GM18858 (cell line): Measurements from ENCODE around the gene ITGB5.

Source experiments
- ATAC-seq: cut with Tn5 transposase; IDR thresholded peaks from one replicate; pipeline ENCODE4 v1.9.1; 2021; ENCODE audit not compliant: unreplicated experiment

The ITGB5 gene

GRCh38 chr3:124895756-124896155, 8.6 kb upstream of the ITGB5 start:
- no peak for ATAC-seq

GRCh38 chr3:124893526-124893925, 6.4 kb upstream of the ITGB5 start:
- no peak for ATAC-seq

- ATAC-seq, result no peak
Measured at GRCh38 chr3:124890573-124891190, 3.5 kb upstream of the ITGB5 start.

GRCh38 chr3:124888482-124889441, 1.6 kb upstream of the ITGB5 start:
- ATAC-seq, result no peak

- ATAC-seq, result no peak
Measured at GRCh38 chr3:124887932-124888298, 750 bp upstream of the ITGB5 start.

DNA sequence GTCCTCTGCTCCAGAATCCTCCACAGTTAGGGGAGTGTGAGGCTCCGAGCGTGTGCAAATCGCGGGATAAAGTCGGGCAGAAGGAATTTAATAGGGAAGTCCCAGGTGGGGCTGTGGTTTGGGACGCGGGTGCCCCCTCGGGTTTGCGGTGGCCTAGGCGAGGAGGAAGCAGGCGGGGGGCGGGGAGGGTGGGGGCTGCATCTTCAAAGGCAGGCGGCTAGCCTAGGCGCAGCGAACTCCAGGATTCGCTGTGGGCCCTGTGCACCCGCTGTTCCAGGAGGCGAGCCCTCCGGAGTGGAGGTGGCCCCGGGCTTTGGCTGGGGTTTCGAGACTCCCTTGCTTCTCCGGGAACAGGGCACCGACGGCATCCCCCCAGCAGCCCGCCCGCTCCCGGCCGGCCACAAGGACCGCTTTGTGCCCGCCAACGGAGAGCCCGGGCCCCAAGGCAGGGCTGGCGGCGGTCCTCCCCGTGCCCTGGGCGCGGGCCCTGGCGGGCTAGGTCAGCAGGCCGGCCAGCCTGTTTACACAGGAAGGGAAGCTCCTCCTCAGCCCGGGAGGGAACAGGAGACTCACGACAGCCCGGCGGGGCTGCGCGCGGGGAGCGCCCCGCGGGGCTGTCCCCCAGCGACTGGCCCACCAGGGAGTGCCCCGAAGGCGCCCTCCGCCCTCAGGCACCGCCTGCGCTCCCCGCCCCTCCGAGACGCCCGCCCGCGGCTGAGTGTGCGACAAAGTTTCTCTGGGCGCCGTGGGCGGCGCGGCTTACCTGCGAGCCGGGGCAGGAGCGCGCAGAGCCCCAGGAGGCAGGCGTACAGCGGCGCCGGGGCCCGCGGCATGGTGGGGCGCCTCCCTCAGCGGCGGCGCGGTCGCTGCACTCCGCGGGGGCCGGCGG, 753 bp downstream of the ITGB5 start:
- peak; percentile 50 for ATAC-seq

GRCh38 chr3:124885466-124886167, 1.5 kb downstream of the ITGB5 start:
- no peak for ATAC-seq

GRCh38 chr3:124884474-124885101, 2.6 kb downstream of the ITGB5 start:
- ATAC-seq, result no peak

DNA sequence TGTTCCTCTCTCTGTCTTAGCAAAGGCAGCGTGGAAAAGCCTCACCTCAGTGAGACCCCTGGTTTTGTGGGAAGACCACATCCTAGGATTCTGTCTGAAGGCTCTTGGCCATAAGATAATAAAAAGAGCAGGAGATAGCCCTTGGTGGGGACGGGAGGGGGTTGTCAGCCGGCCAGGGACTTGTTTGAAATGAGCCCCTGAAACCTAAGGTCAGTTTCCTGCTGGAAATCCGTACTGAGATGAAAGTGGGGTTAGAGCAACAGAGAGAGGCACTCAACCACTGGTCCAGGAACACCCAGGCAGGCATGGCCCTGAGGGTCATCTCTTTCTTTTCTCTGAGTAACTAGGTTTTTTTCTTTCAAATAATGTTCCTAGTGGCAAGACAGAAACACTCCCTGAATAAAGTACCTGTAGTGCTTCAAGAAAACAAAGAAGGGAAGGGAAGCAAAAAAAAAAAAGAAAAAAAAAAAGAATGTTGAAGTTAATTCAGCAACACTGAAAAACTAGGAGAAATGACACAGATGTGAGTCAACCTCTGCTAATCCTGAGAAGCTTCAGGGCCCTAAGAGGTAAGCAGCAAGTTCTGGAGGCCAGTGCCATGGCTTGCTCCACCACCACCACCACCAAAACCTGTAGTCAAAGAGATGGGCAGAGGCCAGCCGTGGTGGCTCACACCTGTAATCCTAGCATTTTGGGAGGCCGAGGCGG, 3.2 kb downstream of the ITGB5 start:
- no peak for ATAC-seq

- no peak for ATAC-seq
Measured at GRCh38 chr3:124882816-124883747, 4.1 kb downstream of the ITGB5 start.

DNA sequence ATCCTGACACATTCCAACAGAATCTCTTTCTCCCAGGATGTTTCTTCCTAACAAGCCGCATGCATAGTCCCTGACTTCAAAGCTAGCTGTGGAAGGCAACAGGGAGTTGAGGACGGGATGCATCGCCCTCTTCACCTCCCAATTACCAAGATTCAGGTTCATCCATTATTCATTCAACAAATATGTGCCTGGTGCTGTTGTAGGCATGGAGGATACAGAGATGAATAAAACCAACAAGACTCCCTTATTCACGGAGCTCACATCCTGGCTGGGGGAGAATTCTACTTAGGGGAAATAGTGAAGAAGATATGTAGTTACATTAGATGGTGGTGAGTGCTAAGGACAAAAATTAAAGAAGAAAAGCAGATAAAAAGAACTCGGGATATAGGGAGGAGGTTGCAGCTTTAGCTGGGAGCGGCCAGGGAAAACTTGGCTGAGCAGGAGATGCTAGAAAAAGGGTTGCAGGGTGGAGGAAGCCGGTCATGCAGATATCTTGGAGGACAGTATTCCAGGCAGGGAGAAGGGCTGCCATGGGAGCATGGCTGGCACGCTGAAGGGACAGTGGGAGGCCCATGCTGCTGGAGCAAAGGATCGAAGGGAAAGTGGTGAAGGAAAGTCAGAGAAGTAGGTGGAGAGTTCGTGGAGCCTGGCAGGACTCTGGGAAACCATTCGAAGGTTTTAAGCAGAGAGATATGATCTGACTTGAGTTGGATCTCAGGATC, 5.0 kb downstream of the ITGB5 start:
- no peak for ATAC-seq

DNA sequence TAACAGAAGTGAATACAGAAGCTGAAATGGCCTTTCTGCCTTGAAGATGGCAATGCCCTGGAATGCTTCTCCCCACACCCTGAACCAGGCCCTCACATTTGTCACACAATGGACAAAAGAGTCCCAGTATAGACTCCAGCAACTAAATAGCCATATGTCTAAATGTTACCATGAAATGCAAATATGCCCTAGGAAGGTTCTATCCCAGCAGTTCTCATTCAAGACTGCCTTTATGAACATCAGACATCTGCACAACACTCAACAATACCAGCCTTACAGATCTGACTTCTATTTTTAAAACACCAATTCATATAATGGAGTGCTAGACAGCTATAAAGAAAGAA, 7.9 kb downstream of the ITGB5 start:
- ATAC-seq, result no peak

DNA sequence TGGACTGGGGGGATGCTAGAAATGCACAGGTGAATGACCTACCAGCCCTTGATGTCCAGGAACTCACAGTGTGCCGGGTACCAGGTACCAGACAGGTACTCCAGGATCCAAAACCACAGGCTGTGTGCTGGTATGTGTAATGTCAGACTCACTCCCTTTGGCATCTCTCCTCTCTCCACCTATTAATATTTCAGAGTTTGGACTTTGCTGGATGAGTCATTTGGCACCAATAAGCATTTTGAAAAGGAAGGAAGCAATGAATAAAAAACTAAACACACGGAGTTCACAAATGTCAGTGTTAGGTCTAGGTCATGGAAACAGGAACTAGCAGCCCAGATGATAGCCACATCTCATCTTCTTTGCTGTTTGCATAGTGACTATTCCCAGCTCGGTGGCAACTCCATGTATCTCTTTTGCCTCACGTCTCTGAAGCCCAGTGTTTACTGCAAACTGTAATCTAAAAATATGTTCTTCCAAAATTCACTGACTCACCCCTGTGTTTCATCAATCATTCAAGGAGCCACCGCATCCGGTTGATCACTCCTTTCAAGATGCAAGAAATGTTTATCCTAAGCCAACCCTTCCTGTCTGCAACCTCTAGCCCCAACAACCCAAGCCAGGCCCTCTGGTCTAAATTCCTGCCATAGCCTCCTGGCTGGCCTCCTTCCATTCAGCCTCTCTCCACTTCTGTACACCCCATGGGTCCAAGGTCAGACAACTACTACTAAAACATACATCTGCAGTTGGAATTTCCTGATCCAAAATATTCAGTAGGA, 8.4 kb downstream of the ITGB5 start:
- ATAC-seq, result no peak

DNA sequence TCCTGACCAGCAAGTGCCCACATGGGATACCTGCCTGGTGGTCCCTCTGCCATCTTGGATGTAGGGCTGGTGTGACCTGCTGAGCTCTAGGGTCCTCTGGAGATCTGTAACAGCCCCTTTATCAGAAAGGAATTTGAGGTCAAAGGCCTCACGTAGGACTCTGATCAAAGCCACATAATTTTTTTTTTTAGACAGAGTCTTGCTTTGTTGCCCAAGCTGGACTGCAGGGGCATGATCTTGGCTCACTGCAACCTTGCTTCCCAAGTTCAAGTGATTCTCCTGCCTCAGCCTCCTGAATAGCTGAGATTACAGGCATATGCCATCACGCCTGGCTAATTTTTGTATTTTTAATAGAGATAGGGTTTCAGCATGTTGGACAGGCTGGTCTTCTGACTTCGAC, 9.5 kb downstream of the ITGB5 start:
- no peak for ATAC-seq

- no peak for ATAC-seq
Measured at GRCh38 chr3:124876401-124876878, 10.7 kb downstream of the ITGB5 start.

DNA sequence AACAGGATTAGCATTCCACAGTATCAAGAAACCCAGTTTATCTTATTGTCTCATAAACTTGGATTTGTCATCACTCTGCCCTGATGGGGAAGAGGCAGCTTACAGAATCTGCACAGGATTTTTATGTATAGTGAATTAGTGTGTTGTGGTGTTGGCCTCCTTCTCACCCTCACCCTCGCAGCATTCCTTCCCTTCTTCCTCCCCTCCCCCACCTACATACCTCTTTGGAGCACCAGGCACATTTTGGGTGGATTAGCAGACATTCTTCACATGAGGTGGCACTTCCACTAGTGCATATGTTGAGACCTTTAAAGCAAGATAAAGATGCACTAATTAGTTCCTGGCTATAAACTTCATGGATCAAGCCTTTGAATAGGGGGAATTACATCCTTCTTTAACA, 13.9 kb downstream of the ITGB5 start:
- no peak for ATAC-seq

DNA sequence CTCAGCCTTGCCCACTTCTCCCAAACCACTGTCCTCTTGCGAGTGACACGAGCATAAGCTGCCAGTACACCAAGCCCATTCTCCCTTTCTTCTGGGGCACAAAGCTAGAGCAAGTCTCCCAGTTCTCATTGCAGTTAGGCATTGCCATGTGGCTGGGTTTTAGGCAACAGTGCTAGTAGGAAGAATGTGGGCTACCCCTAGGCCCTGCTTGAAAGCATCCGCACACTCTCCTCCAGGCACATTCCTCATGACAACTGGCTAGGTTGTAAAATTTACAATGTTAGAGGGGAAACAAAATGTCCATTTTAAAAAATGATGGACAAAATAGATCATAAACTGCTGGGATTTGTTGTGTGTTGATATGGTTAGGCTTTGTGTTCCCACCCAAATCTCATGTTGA, 19.7 kb downstream of the ITGB5 start:
- no peak for ATAC-seq
